ENCODE measurements around the gene SNTG2. TPM values are rescaled to one million over a fixed set of nuclear protein-coding genes. Genes with fewer than 3 reads are reported as not detected.

SNTG2 gene
- total RNA-seq, 1 experiment from 2014 or later: 20.5 TPM

GRCh38 chr2:951224-952006, 766 bp downstream of the SNTG2 start (continued):
- TF ChIP-seq PRDM15 (CRISPR knock-in tag; IDR thresholded peaks at IDR 0.05): no peak
- TF ChIP-seq E2F1 (CRISPR knock-in tag; IDR thresholded peaks at IDR 0.05): no peak
- no peak for TF ChIP-seq HMGXB4 (CRISPR knock-in tag; IDR thresholded peaks at IDR 0.05)
- TF ChIP-seq ELF4 (CRISPR knock-in tag; IDR thresholded peaks at IDR 0.05; ENCODE audit: low read depth): no peak
- TF ChIP-seq CDX4 (CRISPR knock-in tag; IDR thresholded peaks at IDR 0.05; ENCODE audit: borderline replicate concordance): no peak
- no peak for TF ChIP-seq JUN (CRISPR knock-in tag; IDR thresholded peaks at IDR 0.05)
- TF ChIP-seq ZNF396 (CRISPR knock-in tag; IDR thresholded peaks at IDR 0.05; ENCODE audit: borderline replicate concordance): no peak
- TF ChIP-seq ZBTB21 (CRISPR knock-in tag; IDR thresholded peaks at IDR 0.05; ENCODE audit: borderline replicate concordance): no peak
- no peak for TF ChIP-seq ZNF317 (CRISPR knock-in tag; IDR thresholded peaks at IDR 0.05; ENCODE audit: borderline replicate concordance, low read depth)
- no peak for TF ChIP-seq MYBL2 (CRISPR knock-in tag; IDR thresholded peaks at IDR 0.05)
- no peak for TF ChIP-seq ZNF121 (CRISPR knock-in tag; IDR thresholded peaks at IDR 0.05)
- no peak for TF ChIP-seq NR2C2 (CRISPR knock-in tag; IDR thresholded peaks at IDR 0.05)

- ATAC-seq: no peak
- Mint-ChIP-seq H3K27me3 (ENCODE audit: low read depth) (peaks cover 4% of the 10 kb centered on the region), H3K4me1 (peaks cover 72% of the 10 kb centered on the region), H3K36me3 (no peaks in the 10 kb centered on the region), H3K4me3 (peak overlapping the region; percentile 39), H3K27ac (no peak overlapping the region; the same call in 1 of the 2 replicates), H3K9me3 (no peaks in the 10 kb centered on the region)
- POLR2A ChIA-PET: no interaction called here
- DNase-seq (ENCODE audit: low spot score): no peak
- CTCF ChIA-PET: interaction anchor here (1.5 kb wide), 2 partner anchors 180 to 187 kb away, joined by 3 to 4 read pairs; no protein-coding TSS in a partner anchor
- TF ChIP-seq ZNF263 (CRISPR knock-in tag; IDR thresholded peaks at IDR 0.05; ENCODE audit: low read depth) (no peak), ATF1 (CRISPR knock-in tag; IDR thresholded peaks at IDR 0.05) (no peak), E2F1 (CRISPR knock-in tag; IDR thresholded peaks at IDR 0.05) (no peak), ZNF281 (CRISPR knock-in tag; IDR thresholded peaks at IDR 0.05) (no peak), PRRX2 (CRISPR knock-in tag; IDR thresholded peaks at IDR 0.05) (no peak), ZNF396 (CRISPR knock-in tag; IDR thresholded peaks at IDR 0.05; ENCODE audit: borderline replicate concordance) (no peak), ARID4B (CRISPR knock-in tag; IDR thresholded peaks at IDR 0.05; ENCODE audit: borderline replicate concordance) (no peak), ELF4 (CRISPR knock-in tag; IDR thresholded peaks at IDR 0.05; ENCODE audit: low read depth) (no peak), MAX (CRISPR knock-in tag; IDR thresholded peaks at IDR 0.05) (no peak)
Measured at GRCh38 chr2:953408-953807, 2.8 kb downstream of the SNTG2 start.
